HL-60 (cell line): ENCODE data around the gene C1QL1.

Source experiments
- DNase-seq, 2 experiments: peaks; one replicate each; pipeline ENCODE4 v3.0.0-alpha.2; 2010 to 2020; ENCODE audit warnings: low read depth in 1 of 2, low spot score in 1 of 2
- H3K27ac ChIP-seq: fragments of 250-450 bp; sonication (Bioruptor Pico); replicated peaks from 2 replicates; pipeline ENCODE4 v1.5.1; 2020; ENCODE audit warnings: mild to moderate bottlenecking, moderate library complexity
- H3K27me3 ChIP-seq: fragments of 250-450 bp; sonication (Bioruptor Pico); 2 replicates; pipeline ENCODE4 v1.5.1; 2021; ENCODE audit warnings: mild to moderate bottlenecking, moderate library complexity; ENCODE audit not compliant: insufficient read depth, poor library complexity, severe bottlenecking
- H3K4me3 ChIP-seq: replicated peaks from 2 replicates; pipeline ENCODE4 v1.5.1; 2011; ENCODE audit warnings: mild to moderate bottlenecking, control low read depth, low read length; ENCODE audit not compliant: insufficient read depth
- CTCF ChIP-seq: IDR thresholded peaks from one replicate; pipeline ENCODE4 v1.5.1; 2011; ENCODE audit warnings: low read length, control low read depth, inconsistent platforms; ENCODE audit not compliant: insufficient read depth
- GABPA ChIP-seq: IDR thresholded peaks from 2 replicates; pipeline ENCODE4 v1.6.1; 2012; ENCODE audit warnings: low read depth
- POLR2AphosphoS5 ChIP-seq: IDR thresholded peaks from 2 replicates; pipeline ENCODE4 v1.6.1; 2012; ENCODE audit warnings: low read depth
- REST ChIP-seq: IDR thresholded peaks from 2 replicates; pipeline ENCODE4 v1.6.1; 2012; ENCODE audit warnings: low read depth; ENCODE audit not compliant: insufficient replicate concordance
- SPI1 ChIP-seq: IDR thresholded peaks from 2 replicates; pipeline ENCODE4 v1.6.1; 2012; ENCODE audit warnings: low read depth, mild to moderate bottlenecking, borderline replicate concordance

Gene C1QL1

GRCh38 chr17:44956998-44957981, 10.8 kb downstream of the C1QL1 start:
- TF ChIP-seq REST: no peak
- TF ChIP-seq SPI1: no peak
- TF ChIP-seq GABPA: no peak
- no peak for TF ChIP-seq POLR2AphosphoS5
- no peak for TF ChIP-seq CTCF
- Histone ChIP-seq H3K4me3 (no peak overlapping the region), H3K27me3 (peaks cover 20% of the 10 kb centered on the region), H3K27ac (no peak overlapping the region)
- DNase-seq: no peak

GRCh38 chr17:44955674-44956425, 12.3 kb downstream of the C1QL1 start:
- peaks cover 20% of the 10 kb centered on the region for H3K27me3 ChIP-seq
- TF ChIP-seq SPI1 (no peak), CTCF (no peak), POLR2AphosphoS5 (no peak), GABPA (no peak), REST (no peak)
- H3K4me3 ChIP-seq: no peak overlapping the region
- H3K27ac ChIP-seq: no peak overlapping the region
- no peak for DNase-seq

- Histone ChIP-seq H3K27me3 (no peaks in the 10 kb centered on the region), H3K27ac (no peak overlapping the region), H3K4me3 (no peak overlapping the region)
- TF ChIP-seq REST (no peak), GABPA (no peak), SPI1 (no peak), POLR2AphosphoS5 (no peak), CTCF (no peak)
- no peak for DNase-seq
These were observed 15.1 kb downstream of the C1QL1 start for GRCh38 chr17:44952946-44953475.
